HEK293 (cell line): ENCODE results near the gene MYO1G.

Source experiments
- ZBTB17 ChIP-seq: fragments of 450-650 bp; formaldehyde crosslinking; IDR thresholded peaks from 2 replicates; pipeline ENCODE4 v1.5.1; 2016; ENCODE audit warnings: missing biosample characterization, missing genetic modification characterization
- TF ChIP-seq, protein P1 (sequence below): fragments of 450-650 bp; formaldehyde crosslinking; IDR thresholded peaks from 2 replicates; pipeline ENCODE4 v1.5.1; 2016; ENCODE audit warnings: missing biosample characterization, missing genetic modification characterization

DNA sequence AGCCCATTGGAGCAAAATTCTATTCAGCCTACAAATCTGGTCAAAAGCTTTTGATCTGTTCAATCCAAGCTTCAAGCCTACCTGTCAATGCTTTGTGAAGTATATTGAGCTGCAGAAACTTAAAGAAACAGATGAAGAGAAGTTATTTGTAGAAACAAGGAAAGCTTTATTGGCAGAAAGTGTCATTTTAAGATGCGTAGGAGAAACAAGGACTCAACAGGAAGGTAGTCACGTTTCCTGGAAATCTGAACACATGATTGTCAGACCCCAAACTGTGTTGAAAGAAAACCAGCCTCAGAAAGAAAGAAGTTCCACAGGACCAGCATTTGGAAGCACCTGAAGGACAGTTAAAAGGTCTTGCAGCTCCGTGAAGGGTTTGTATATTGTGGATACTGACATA lies 58.7 kb downstream of the MYO1G start:
- TF ChIP-seq, protein P1, sequence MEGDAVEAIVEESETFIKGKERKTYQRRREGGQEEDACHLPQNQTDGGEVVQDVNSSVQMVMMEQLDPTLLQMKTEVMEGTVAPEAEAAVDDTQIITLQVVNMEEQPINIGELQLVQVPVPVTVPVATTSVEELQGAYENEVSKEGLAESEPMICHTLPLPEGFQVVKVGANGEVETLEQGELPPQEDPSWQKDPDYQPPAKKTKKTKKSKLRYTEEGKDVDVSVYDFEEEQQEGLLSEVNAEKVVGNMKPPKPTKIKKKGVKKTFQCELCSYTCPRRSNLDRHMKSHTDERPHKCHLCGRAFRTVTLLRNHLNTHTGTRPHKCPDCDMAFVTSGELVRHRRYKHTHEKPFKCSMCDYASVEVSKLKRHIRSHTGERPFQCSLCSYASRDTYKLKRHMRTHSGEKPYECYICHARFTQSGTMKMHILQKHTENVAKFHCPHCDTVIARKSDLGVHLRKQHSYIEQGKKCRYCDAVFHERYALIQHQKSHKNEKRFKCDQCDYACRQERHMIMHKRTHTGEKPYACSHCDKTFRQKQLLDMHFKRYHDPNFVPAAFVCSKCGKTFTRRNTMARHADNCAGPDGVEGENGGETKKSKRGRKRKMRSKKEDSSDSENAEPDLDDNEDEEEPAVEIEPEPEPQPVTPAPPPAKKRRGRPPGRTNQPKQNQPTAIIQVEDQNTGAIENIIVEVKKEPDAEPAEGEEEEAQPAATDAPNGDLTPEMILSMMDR (tag by site-specific recombination): no peak
- TF ChIP-seq ZBTB17 (tag by site-specific recombination): no peak
